ENCODE measurements around the gene RDX. TPM values are rescaled to one million over a fixed set of nuclear protein-coding genes. Genes with fewer than 3 reads are reported as not detected.

The RDX gene
- total RNA-seq, 1 donor from 2014 or later = 27.9 TPM

DNA sequence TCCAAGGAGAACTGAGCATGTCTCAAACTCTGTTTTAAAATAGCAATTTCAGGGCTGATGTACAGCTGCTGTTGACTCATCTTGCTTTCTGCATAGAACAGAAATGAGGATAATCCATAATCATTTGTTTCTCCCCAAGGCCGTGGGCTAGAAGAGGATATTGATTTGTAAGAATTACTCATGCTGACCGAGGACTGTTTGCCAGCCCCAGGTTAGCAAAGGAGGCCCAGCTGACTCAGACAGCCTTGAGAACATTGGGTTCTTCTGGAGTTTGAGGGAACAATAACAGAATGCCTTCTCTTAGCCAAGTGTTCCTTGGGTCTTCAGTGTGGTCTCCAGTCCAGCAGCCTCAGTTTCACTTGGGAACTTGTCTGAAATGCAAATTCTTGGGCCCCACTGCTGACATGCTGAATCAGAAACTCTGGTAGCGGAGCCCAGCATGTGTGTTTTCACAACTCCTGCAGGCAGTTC, 111.3 kb downstream of the RDX start:
- Mint-ChIP-seq H3K9me3 (no peaks in the 10 kb centered on the region), H3K4me1 (no peaks in the 10 kb centered on the region), H3K27me3 (peaks cover 34% of the 10 kb centered on the region), H3K36me3 (ENCODE audit: low read depth) (no peaks in the 10 kb centered on the region), H3K27ac (no peak overlapping the region), H3K4me3 (no peak overlapping the region)
- ATAC-seq (ENCODE audit: low read depth) (no peak), DNase-seq (no peak)
- intact Hi-C loops (cut with micrococcal nuclease) = no loop called here
- TF ChIP-seq CTCF (IDR thresholded peaks at IDR 0.05) = no peak
- ChIA-PET POLR2A (no interaction called here), CTCF (no interaction called here)

DNA sequence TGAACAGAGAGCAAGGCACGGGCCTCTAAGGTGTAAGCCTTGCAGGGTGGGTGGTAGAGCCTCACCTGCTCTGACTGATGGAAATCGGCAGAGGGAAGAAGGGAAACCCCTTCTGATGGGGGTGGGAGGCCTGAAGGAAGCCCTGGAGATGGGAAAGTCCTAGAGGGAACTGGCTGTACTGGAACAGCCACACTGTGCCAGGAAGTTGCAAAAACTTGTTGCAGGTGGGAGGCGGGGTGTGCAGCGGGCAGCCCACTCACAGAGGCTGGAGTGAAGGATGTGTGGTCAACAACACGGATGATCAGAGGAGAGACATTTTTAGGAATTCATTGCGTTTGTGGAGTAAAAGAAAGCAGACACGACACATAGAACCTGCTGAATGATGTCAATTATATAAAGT, 112.0 kb downstream of the RDX start:
- intact Hi-C loops (cut with micrococcal nuclease) = no loop called here
- TF ChIP-seq CTCF (IDR thresholded peaks at IDR 0.05) = no peak
- no peak overlapping the region for H3K27ac Mint-ChIP-seq
- ChIA-PET CTCF (no interaction called here), POLR2A (no interaction called here)
- H3K27me3 Mint-ChIP-seq = peaks cover 33% of the 10 kb centered on the region
- no peak overlapping the region for H3K4me3 Mint-ChIP-seq
- ATAC-seq (ENCODE audit: low read depth) (no peak), DNase-seq (no peak)
- H3K4me1 Mint-ChIP-seq = no peaks in the 10 kb centered on the region
- no peaks in the 10 kb centered on the region for H3K9me3 Mint-ChIP-seq
- no peaks in the 10 kb centered on the region for H3K36me3 Mint-ChIP-seq (ENCODE audit: low read depth)

DNA sequence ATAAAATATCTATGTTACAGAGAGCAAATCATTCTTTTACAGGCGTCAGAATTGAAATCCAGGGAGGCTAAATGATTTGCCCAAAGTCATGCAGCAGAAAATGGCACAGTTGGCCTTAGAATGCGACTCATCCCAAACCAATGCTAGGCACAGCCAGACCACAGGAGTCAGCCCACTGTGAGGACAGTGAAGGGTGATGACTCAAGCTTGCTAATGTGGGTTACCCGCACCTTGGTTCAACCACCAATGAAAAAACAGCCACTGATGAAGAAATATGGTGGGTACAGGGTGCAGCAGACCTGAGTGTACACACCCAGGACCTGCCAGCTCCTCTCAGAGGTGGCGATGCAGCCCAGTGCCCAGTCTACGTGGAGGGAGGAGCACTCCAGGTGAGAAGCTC, 113.5 kb downstream of the RDX start:
- TF ChIP-seq CTCF (IDR thresholded peaks at IDR 0.05) = no peak
- DNase-seq (no peak), ATAC-seq (ENCODE audit: low read depth) (no peak)
- ChIA-PET CTCF (no interaction called here), POLR2A (no interaction called here)
- intact Hi-C loops (cut with micrococcal nuclease) = no loop called here
- Mint-ChIP-seq H3K27ac (no peak overlapping the region), H3K4me1 (no peaks in the 10 kb centered on the region), H3K9me3 (no peaks in the 10 kb centered on the region), H3K4me3 (no peak overlapping the region), H3K36me3 (ENCODE audit: low read depth) (no peaks in the 10 kb centered on the region), H3K27me3 (peaks cover 24% of the 10 kb centered on the region)

- no peaks in the 10 kb centered on the region for H3K36me3 Mint-ChIP-seq (ENCODE audit: low read depth)
- H3K9me3 Mint-ChIP-seq = no peaks in the 10 kb centered on the region
- H3K27me3 Mint-ChIP-seq = peaks cover 8% of the 10 kb centered on the region
- no peak overlapping the region for H3K27ac Mint-ChIP-seq
- ATAC-seq (ENCODE audit: low read depth) (no peak), DNase-seq (no peak)
- no peak for TF ChIP-seq CTCF (IDR thresholded peaks at IDR 0.05)
- H3K4me1 Mint-ChIP-seq = peaks cover 2% of the 10 kb centered on the region
- no peak overlapping the region for H3K4me3 Mint-ChIP-seq
- ChIA-PET POLR2A (no interaction called here), CTCF (no interaction called here)
- intact Hi-C loops (cut with micrococcal nuclease) = no loop called here
Measured at GRCh38 chr11:110179064-110179463, 117.3 kb downstream of the RDX start.

- H3K27ac Mint-ChIP-seq = no peak overlapping the region
- DNase-seq (no peak), ATAC-seq (ENCODE audit: low read depth) (no peak)
- POLR2A ChIA-PET = no interaction called here
- intact Hi-C loops (cut with micrococcal nuclease) = no loop called here
- CTCF ChIA-PET = no interaction called here
- peaks cover 21% of the 10 kb centered on the region for H3K27me3 Mint-ChIP-seq
- no peaks in the 10 kb centered on the region for H3K36me3 Mint-ChIP-seq (ENCODE audit: low read depth)
- no peak overlapping the region for H3K4me3 Mint-ChIP-seq
- H3K4me1 Mint-ChIP-seq = peaks cover 7% of the 10 kb centered on the region
- H3K9me3 Mint-ChIP-seq = no peaks in the 10 kb centered on the region
- TF ChIP-seq CTCF (IDR thresholded peaks at IDR 0.05) = no peak
Measured at GRCh38 chr11:110177086-110177456, 119.3 kb downstream of the RDX start.

Measured in activated B cell treated with CpG ODN at 0.5 μM for 24 hours (primary cell).